K562 (cell line): ENCODE results near the gene SENP1. TPM values are rescaled to one million over a fixed set of nuclear protein-coding genes. Genes with fewer than 3 reads are reported as not detected.

Experiments used
- ARHGAP35 ChIP-seq: fragments of 450-650 bp; IDR thresholded peaks from 2 replicates; pipeline ENCODE4 v1.6.1; 2018; ENCODE audit not compliant: partially characterized antibody
- BMI1 ChIP-seq: fragments of 150-350 bp; IDR thresholded peaks from 2 replicates; pipeline ENCODE4 v1.6.1; 2014; ENCODE audit warnings: low read length
- ETV1 ChIP-seq: fragments of 450-650 bp; conservative IDR thresholded peaks from 2 replicates; pipeline ENCODE4 v1.6.1; 2016; ENCODE audit warnings: missing genetic modification characterization, control low read depth, low read depth, missing compliant biosample characterization
- HDGF ChIP-seq: fragments of 450-650 bp; IDR thresholded peaks from 2 replicates; pipeline ENCODE4 v1.6.1; 2016
- HNRNPH1 ChIP-seq: fragments of 200-400 bp; formaldehyde crosslinking; optimal IDR thresholded peaks from 2 replicates; pipeline ENCODE3; 2017; ENCODE audit warnings: low read depth, mild to moderate bottlenecking, low read length, moderate library complexity
- LCOR ChIP-seq: sonication (generic); formaldehyde crosslinking; IDR thresholded peaks from 2 replicates; pipeline ENCODE4 v1.8.0; 2022; ENCODE audit warnings: mild to moderate bottlenecking, missing genetic modification reagents
- MTA2 ChIP-seq: fragments of 450-650 bp; IDR thresholded peaks from 2 replicates; pipeline ENCODE4 v1.6.1; 2016; ENCODE audit warnings: low read depth
- NCOA6 ChIP-seq: fragments of 450-650 bp; IDR thresholded peaks from 2 replicates; pipeline ENCODE4 v1.6.1; 2017; ENCODE audit warnings: mild to moderate bottlenecking
- POLR3G ChIP-seq: IDR thresholded peaks from 2 replicates; pipeline ENCODE4 v1.6.1; 2011; ENCODE audit not compliant: insufficient read length, insufficient replicate concordance; ENCODE audit errors: extremely low read depth
- RB1 ChIP-seq: fragments of 450-650 bp; IDR thresholded peaks from 2 replicates; pipeline ENCODE4 v1.6.1; 2017; ENCODE audit warnings: low read depth, mild to moderate bottlenecking
- ZC3H4 ChIP-seq: sonication (generic); formaldehyde crosslinking; IDR thresholded peaks from 2 replicates; pipeline ENCODE4 v1.9.0; 2021; ENCODE audit warnings: missing genetic modification reagents, borderline replicate concordance
- ZNF174 ChIP-seq: fragments of 250-450 bp; sonication (Bioruptor Pico); IDR thresholded peaks from 2 replicates; pipeline ENCODE4 v1.4.0; 2020; ENCODE audit warnings: mild to moderate bottlenecking
- ZNF23 ChIP-seq: fragments of 250-450 bp; sonication (Bioruptor Pico); IDR thresholded peaks from 2 replicates; pipeline ENCODE4 v1.4.0; 2020; ENCODE audit warnings: mild to moderate bottlenecking
- ZNF24 ChIP-seq: fragments of 450-650 bp; IDR thresholded peaks from 2 replicates; pipeline ENCODE4 v1.6.1; 2016
- ZNF263 ChIP-seq: sonication (generic); formaldehyde crosslinking; IDR thresholded peaks from 2 replicates; pipeline ENCODE4 v1.8.0; 2022; ENCODE audit warnings: mild to moderate bottlenecking, missing genetic modification reagents, borderline replicate concordance
- ZNF644 ChIP-seq: fragments of 200-800 bp; sonication (Bioruptor generic); IDR thresholded peaks from 2 replicates; pipeline ENCODE4 v1.6.1; 2016; ENCODE audit warnings: low read depth, missing genetic modification characterization, missing compliant biosample characterization
- polyA plus RNA-seq, 8 experiments: library from polyadenylated mRNA; depleted of rRNA in 4 of 8; stranded (reverse) in 5 of 8; unstranded in 3 of 8; fragments of >200 nt; fragmentation: Nextera tagmentation in 2 of 8; fragmentation: Illumina TruSeq in 1 of 8; extraction: Ambion mirVana in 2 of 8; extraction: Trizol in 1 of 8; gene quantifications; 2 replicates each; pipeline versions ENCODE4 v1.2.1 to v1.2.3, GENCODE V29; 2011 to 2014; ENCODE audit warnings: inconsistent platforms in 1 of 8, missing spikeins in 1 of 8
- total RNA-seq, 7 experiments: library from RNA; depleted of rRNA in 6 of 7; stranded (reverse); fragments of >200 nt in 6 of 7; fragmentation: Illumina TruSeq in 2 of 7; extraction: Trizol in 2 of 7; gene quantifications; 2 replicates each; pipeline versions ENCODE4 v1.2.1 to v1.2.3, GENCODE V29; 2011 to 2021; ENCODE audit warnings: low replicate concordance in 1 of 7
- TF ChIP-seq, protein P1 (sequence below), 2 experiments: fragments of 450-650 bp in 1 of 2; sonication (generic) in 1 of 2; formaldehyde crosslinking in 1 of 2; IDR thresholded peaks in 1 of 2; conservative IDR thresholded peaks in 1 of 2; 2 replicates each; pipeline versions ENCODE4 v1.6.1 to v1.8.1; 2016 to 2023; ENCODE audit warnings: mild to moderate bottlenecking in 2 of 2, moderate library complexity in 2 of 2, inconsistent platforms in 1 of 2, missing genetic modification reagents in 1 of 2
- TF ChIP-seq, protein P2 (sequence below): fragments of 450-650 bp; formaldehyde crosslinking; conservative IDR thresholded peaks from 2 replicates; pipeline ENCODE4 v1.4.0; 2022; ENCODE audit warnings: mild to moderate bottlenecking, missing genetic modification characterization
- TF ChIP-seq, protein P3 (sequence below), 2 experiments: fragments of 450-650 bp in 1 of 2; sonication (generic) in 1 of 2; formaldehyde crosslinking; conservative IDR thresholded peaks; 2 replicates each; pipeline versions ENCODE4 v1.4.0 to v1.8.1; 2020 to 2022; ENCODE audit warnings: mild to moderate bottlenecking in 1 of 2, missing genetic modification reagents in 1 of 2
- TF ChIP-seq, protein P4 (sequence below): sonication (generic); formaldehyde crosslinking; IDR thresholded peaks from 2 replicates; pipeline ENCODE4 v1.8.1; 2023; ENCODE audit warnings: missing genetic modification reagents, mild to moderate bottlenecking, borderline replicate concordance

Gene SENP1
- total and polyA plus RNA-seq, 9 of the 15 experiments (the other 6 are each of a cell fraction or from before 2014, with no cell fraction given) = 15.5 to 59.0 (median 36.3) TPM

DNA sequence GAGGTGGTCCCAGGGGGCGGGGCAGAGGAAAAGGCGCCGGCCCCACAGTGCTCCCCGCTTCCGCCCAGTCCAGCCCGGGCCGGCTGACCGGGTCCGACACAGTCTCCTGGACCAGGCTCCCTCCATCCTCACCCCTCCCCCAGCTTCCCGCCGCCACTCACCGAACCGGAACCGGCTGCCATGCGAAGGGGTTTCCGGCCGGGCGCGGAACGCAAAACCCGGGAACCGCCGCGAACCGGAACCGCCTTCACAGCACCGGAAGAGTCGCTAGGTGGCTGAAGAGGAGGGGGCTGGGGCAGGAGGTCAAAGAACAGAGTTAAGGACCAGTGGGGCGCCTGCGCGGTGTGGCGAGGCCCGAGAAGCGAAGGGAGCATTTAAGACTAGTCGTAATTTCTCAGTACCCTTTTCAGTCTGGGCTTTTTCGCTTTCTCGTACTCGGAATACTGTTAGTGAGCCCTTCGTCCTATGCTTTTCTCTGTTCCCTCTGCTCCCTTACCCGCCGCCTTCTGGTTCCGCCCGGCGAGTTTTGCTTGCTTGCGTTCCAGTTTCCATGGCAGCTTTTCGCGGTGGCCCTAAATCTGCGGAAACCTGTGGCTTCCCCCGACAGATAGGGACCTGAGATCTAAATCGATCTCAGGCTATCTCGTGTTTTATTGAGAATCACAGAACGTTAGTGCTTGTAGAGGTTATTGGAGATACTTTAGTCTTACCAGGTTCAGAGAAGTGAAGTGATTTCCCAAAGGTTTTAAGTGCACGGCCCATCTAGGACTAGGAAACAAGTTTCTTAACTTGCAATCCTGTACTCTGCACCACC, at the start of gene SENP1 (continued):
- peak; percentile 57; the same call in 1 of the 2 replicates for TF ChIP-seq LCOR (CRISPR knock-in tag)
- no peak for TF ChIP-seq NCOA6
- TF ChIP-seq, protein P1, sequence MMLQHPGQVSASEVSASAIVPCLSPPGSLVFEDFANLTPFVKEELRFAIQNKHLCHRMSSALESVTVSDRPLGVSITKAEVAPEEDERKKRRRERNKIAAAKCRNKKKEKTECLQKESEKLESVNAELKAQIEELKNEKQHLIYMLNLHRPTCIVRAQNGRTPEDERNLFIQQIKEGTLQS (IDR thresholded peaks at IDR 0.05) = 0 out of 2 replicates have a peak, but pooled peaks have one; percentile 8
- TF ChIP-seq, protein P1 (CRISPR knock-in tag; conservative IDR thresholded peaks at IDR 0.05) = no peak; the same call in 1 of the 2 replicates
- TF ChIP-seq, protein P2, sequence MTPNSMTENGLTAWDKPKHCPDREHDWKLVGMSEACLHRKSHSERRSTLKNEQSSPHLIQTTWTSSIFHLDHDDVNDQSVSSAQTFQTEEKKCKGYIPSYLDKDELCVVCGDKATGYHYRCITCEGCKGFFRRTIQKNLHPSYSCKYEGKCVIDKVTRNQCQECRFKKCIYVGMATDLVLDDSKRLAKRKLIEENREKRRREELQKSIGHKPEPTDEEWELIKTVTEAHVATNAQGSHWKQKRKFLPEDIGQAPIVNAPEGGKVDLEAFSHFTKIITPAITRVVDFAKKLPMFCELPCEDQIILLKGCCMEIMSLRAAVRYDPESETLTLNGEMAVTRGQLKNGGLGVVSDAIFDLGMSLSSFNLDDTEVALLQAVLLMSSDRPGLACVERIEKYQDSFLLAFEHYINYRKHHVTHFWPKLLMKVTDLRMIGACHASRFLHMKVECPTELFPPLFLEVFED (CRISPR knock-in tag) = peak; percentile 85
- TF ChIP-seq POLR3G = no peak
- TF ChIP-seq HNRNPH1 = no peak
- TF ChIP-seq ZNF24 = no peak
- TF ChIP-seq ARHGAP35 = no peak
- peak; percentile 97 for TF ChIP-seq ETV1 (tag)
- TF ChIP-seq, protein P3, sequence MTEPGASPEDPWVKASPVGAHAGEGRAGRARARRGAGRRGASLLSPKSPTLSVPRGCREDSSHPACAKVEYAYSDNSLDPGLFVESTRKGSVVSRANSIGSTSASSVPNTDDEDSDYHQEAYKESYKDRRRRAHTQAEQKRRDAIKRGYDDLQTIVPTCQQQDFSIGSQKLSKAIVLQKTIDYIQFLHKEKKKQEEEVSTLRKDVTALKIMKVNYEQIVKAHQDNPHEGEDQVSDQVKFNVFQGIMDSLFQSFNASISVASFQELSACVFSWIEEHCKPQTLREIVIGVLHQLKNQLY (CRISPR knock-in tag; conservative IDR thresholded peaks at IDR 0.05) = no peak
- no peak for TF ChIP-seq ZC3H4
- TF ChIP-seq HDGF = no peak
- TF ChIP-seq MTA2 = no peak
- TF ChIP-seq ZNF23 (CRISPR knock-in tag) = no peak
- no peak for TF ChIP-seq RB1
- TF ChIP-seq ZNF644 (tag) = peak; percentile 47; the same call in 1 of the 2 replicates
- TF ChIP-seq BMI1 = no peak
- TF ChIP-seq, protein P4, sequence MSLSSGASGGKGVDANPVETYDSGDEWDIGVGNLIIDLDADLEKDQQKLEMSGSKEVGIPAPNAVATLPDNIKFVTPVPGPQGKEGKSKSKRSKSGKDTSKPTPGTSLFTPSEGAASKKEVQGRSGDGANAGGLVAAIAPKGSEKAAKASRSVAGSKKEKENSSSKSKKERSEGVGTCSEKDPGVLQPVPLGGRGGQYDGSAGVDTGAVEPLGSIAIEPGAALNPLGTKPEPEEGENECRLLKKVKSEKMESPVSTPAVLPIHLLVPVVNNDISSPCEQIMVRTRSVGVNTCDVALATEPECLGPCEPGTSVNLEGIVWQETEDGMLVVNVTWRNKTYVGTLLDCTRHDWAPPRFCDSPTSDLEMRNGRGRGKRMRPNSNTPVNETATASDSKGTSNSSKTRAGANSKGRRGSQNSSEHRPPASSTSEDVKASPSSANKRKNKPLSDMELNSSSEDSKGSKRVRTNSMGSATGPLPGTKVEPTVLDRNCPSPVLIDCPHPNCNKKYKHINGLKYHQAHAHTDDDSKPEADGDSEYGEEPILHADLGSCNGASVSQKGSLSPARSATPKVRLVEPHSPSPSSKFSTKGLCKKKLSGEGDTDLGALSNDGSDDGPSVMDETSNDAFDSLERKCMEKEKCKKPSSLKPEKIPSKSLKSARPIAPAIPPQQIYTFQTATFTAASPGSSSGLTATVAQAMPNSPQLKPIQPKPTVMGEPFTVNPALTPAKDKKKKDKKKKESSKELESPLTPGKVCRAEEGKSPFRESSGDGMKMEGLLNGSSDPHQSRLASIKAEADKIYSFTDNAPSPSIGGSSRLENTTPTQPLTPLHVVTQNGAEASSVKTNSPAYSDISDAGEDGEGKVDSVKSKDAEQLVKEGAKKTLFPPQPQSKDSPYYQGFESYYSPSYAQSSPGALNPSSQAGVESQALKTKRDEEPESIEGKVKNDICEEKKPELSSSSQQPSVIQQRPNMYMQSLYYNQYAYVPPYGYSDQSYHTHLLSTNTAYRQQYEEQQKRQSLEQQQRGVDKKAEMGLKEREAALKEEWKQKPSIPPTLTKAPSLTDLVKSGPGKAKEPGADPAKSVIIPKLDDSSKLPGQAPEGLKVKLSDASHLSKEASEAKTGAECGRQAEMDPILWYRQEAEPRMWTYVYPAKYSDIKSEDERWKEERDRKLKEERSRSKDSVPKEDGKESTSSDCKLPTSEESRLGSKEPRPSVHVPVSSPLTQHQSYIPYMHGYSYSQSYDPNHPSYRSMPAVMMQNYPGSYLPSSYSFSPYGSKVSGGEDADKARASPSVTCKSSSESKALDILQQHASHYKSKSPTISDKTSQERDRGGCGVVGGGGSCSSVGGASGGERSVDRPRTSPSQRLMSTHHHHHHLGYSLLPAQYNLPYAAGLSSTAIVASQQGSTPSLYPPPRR (CRISPR knock-in tag) = no peak
- TF ChIP-seq ZNF263 (CRISPR knock-in tag) = 0 out of 2 replicates have a peak, but pooled peaks have one; percentile 51
- no peak for TF ChIP-seq ZNF174 (CRISPR knock-in tag)
